Thoracic aorta (tissue), 2 donors: ENCODE measurements around the gene GRAMD4. TPM values are rescaled to one million over a fixed set of nuclear protein-coding genes. Genes with fewer than 3 reads are reported as not detected.

Experiments used
- ATAC-seq: fragments of 150-250 bp; one replicate; pipeline ENCODE4 v1.8.0; 2017; ENCODE audit warnings: low read depth; ENCODE audit not compliant: insufficient number of reproducible peaks, low FRiP score
- DNase-seq: peaks from one replicate; pipeline ENCODE4 v3.0.0-alpha.2; 2020; ENCODE audit warnings: low spot score
- H3K27ac ChIP-seq, 2 donors: fragments of 200-600 bp; sonication (generic); 1 replicate in 1 of 2; 2 replicates in 1 of 2; pipeline ENCODE4 v1.5.1; 2016; ENCODE audit warnings: mild to moderate bottlenecking in 2 of 2, moderate library complexity in 2 of 2
- H3K27me3 ChIP-seq: fragments of 200-600 bp; sonication (generic); replicated peaks from 2 replicates; pipeline ENCODE4 v1.6.0; 2016; ENCODE audit warnings: mild to moderate bottlenecking; ENCODE audit not compliant: insufficient read depth
- H3K36me3 ChIP-seq: fragments of 200-600 bp; sonication (generic); one replicate; pipeline ENCODE4 v1.5.1; 2016
- H3K4me1 ChIP-seq, 2 donors: fragments of 200-600 bp; sonication (generic); 1 replicate in 1 of 2; 2 replicates in 1 of 2; pipeline versions ENCODE4 v1.5.1 to v1.6.0; 2016; ENCODE audit warnings: low read depth in 2 of 2, mild to moderate bottlenecking in 1 of 2; ENCODE audit not compliant: control insufficient read depth in 1 of 2
- H3K4me3 ChIP-seq: fragments of 200-600 bp; sonication (generic); 2 replicates; pipeline ENCODE4 v1.5.1; 2016; ENCODE audit warnings: mild to moderate bottlenecking
- H3K9me3 ChIP-seq: fragments of 200-600 bp; sonication (generic); 2 replicates; pipeline ENCODE4 v1.5.1; 2016
- CTCF ChIP-seq: fragments of 200-600 bp; sonication (generic); IDR thresholded peaks from one replicate; pipeline ENCODE4 v1.5.1; 2019; ENCODE audit warnings: antibody characterized with exemption
- total RNA-seq, 2 donors: library from RNA; depleted of rRNA; stranded (reverse); fragments of >200 nt; gene quantifications; one replicate each; pipeline versions ENCODE4 v1.1.0 to v1.2.3, GENCODE V29; 2016

GRAMD4 gene
- total RNA-seq, 2 donors from 2014 or later: 16.2 to 56.5 TPM

- peak overlapping the region; percentile 38 to 60 for H3K27ac ChIP-seq
- H3K9me3 ChIP-seq: no peaks in the 10 kb centered on the region
- H3K4me3 ChIP-seq: peak overlapping the region; percentile 64
- DNase-seq (no peak), ATAC-seq (peak; percentile 11)
- peaks cover 22 to 36% of the 10 kb centered on the region in 2 donors for H3K4me1 ChIP-seq
- H3K27me3 ChIP-seq: no peaks in the 10 kb centered on the region
- no peak for TF ChIP-seq CTCF
- H3K36me3 ChIP-seq: no peaks in the 10 kb centered on the region
These were observed 27.8 kb upstream of the GRAMD4 start for GRCh38 chr22:46592390-46592872.

- H3K4me1 ChIP-seq: peaks cover 22 to 36% of the 10 kb centered on the region in 2 donors
These were observed 26.9 kb upstream of the GRAMD4 start for GRCh38 chr22:46593211-46593681.

GRCh38 chr22:46593996-46594946 lies 25.9 kb upstream of the GRAMD4 start:
- no peaks in the 10 kb centered on the region for H3K9me3 ChIP-seq
- no peaks in the 10 kb centered on the region for H3K27me3 ChIP-seq
- DNase-seq (no peak), ATAC-seq (no peak)
- peaks cover 22 to 36% of the 10 kb centered on the region in 2 donors for H3K4me1 ChIP-seq
- H3K4me3 ChIP-seq: no peak overlapping the region
- TF ChIP-seq CTCF: no peak
- H3K36me3 ChIP-seq: no peaks in the 10 kb centered on the region
- H3K27ac ChIP-seq: peak overlapping the region in 1 of 2 donors; percentile 38

More at GRCh38 chr22:46593211-46593681, 26.9 kb upstream of the GRAMD4 start:
- ATAC-seq (no peak), DNase-seq (no peak)
- H3K27ac ChIP-seq: peak overlapping the region; percentile 38 to 60
- no peak for TF ChIP-seq CTCF
- no peaks in the 10 kb centered on the region for H3K36me3 ChIP-seq
- no peaks in the 10 kb centered on the region for H3K9me3 ChIP-seq
- H3K27me3 ChIP-seq: no peaks in the 10 kb centered on the region
- H3K4me3 ChIP-seq: peak overlapping the region; percentile 64

- no peak overlapping the region for H3K4me3 ChIP-seq
- DNase-seq (no peak), ATAC-seq (no peak)
- no peak for TF ChIP-seq CTCF
- no peaks in the 10 kb centered on the region for H3K9me3 ChIP-seq
- peaks cover 22 to 36% of the 10 kb centered on the region in 2 donors for H3K4me1 ChIP-seq
- H3K27me3 ChIP-seq: no peaks in the 10 kb centered on the region
- no peaks in the 10 kb centered on the region for H3K36me3 ChIP-seq
- H3K27ac ChIP-seq: no peak overlapping the region
These were observed 25.3 kb upstream of the GRAMD4 start for GRCh38 chr22:46594947-46595298.

GRCh38 chr22:46595545-46595944 lies 24.6 kb upstream of the GRAMD4 start:
- no peak for ATAC-seq
- H3K27me3 ChIP-seq: no peaks in the 10 kb centered on the region
- H3K4me3 ChIP-seq: no peak overlapping the region
- H3K9me3 ChIP-seq: no peaks in the 10 kb centered on the region
- peaks cover 22 to 36% of the 10 kb centered on the region in 2 donors for H3K4me1 ChIP-seq
- no peak for DNase-seq
- H3K36me3 ChIP-seq: no peaks in the 10 kb centered on the region
- H3K27ac ChIP-seq: no peak overlapping the region
- no peak for TF ChIP-seq CTCF
